ENCODE data around the gene AGAP3. TPM values are rescaled to one million over a fixed set of nuclear protein-coding genes. Genes with fewer than 3 reads are reported as not detected.

Gene AGAP3
- total RNA-seq, 1 donor from 2014 or later = 135 TPM

GRCh38 chr7:151193203-151193978, 107.1 kb downstream of the AGAP3 start:
- no peaks in the 10 kb centered on the region for H3K4me1 Mint-ChIP-seq (ENCODE audit: unreplicated experiment)
- no peak for TF ChIP-seq CTCF (IDR thresholded peaks at IDR 0.05)
- H3K27me3 Mint-ChIP-seq (ENCODE audit: unreplicated experiment) = peaks cover 36% of the 10 kb centered on the region
- DNase-seq (ENCODE audit: extremely low spot score, unreplicated experiment) = no peak
- H3K36me3 Mint-ChIP-seq (ENCODE audit: unreplicated experiment) = no peaks in the 10 kb centered on the region
- H3K4me3 Mint-ChIP-seq (ENCODE audit: unreplicated experiment) = no peak overlapping the region
- H3K9me3 Mint-ChIP-seq (ENCODE audit: unreplicated experiment) = no peaks in the 10 kb centered on the region
- H3K27ac Mint-ChIP-seq (ENCODE audit: unreplicated experiment) = no peak overlapping the region

Other genes with a start within 250 kb of the AGAP3 start
- not detected in 2 replicates for gene AOC1, start 234.0 kb upstream of the AGAP3 start, total RNA-seq
- not detected in 2 replicates for gene KCNH2, start 108.2 kb upstream of the AGAP3 start, total RNA-seq
- 0.73 TPM in 1 of 2 replicates, not detected in the other for gene NOS3, start 95.5 kb upstream of the AGAP3 start, total RNA-seq
- gene ATG9B, start 62.0 kb upstream of the AGAP3 start, total RNA-seq = 0.11 and 0.39 TPM in 2 replicates
- gene ABCB8, start 58.0 kb upstream of the AGAP3 start, total RNA-seq = 38.1 and 39.7 TPM in 2 replicates
- gene ASIC3, start 37.9 kb upstream of the AGAP3 start, total RNA-seq = 3.6 and 5.8 TPM in 2 replicates
- gene CDK5, start 28.6 kb upstream of the AGAP3 start, total RNA-seq = 18.8 and 23.7 TPM in 2 replicates
- gene SLC4A2, start 26.9 kb upstream of the AGAP3 start, total RNA-seq = 289 and 297 TPM in 2 replicates
- gene FASTK, start 5.7 kb upstream of the AGAP3 start, total RNA-seq = 101 and 104 TPM in 2 replicates
- gene TMUB1, start 3.0 kb upstream of the AGAP3 start, total RNA-seq = 26.1 and 30.0 TPM in 2 replicates
- not detected in 2 replicates for gene GBX1, start 81.2 kb downstream of the AGAP3 start, total RNA-seq
- not detected in 2 replicates for gene ASB10, start 100.8 kb downstream of the AGAP3 start, total RNA-seq
- 1.1 TPM in 1 of 2 replicates, not detected in the other for gene H2BK1, start 124.0 kb downstream of the AGAP3 start, total RNA-seq
- 43.9 and 47.5 TPM in 2 replicates for gene ABCF2, start 140.7 kb downstream of the AGAP3 start, total RNA-seq
- 89.5 and 93.2 TPM in 2 replicates for gene CHPF2, start 146.0 kb downstream of the AGAP3 start, total RNA-seq
- gene SMARCD3, start 162.2 kb downstream of the AGAP3 start, total RNA-seq = 88.7 and 96.9 TPM in 2 replicates